ENCODE measurements around the gene WFDC5. TPM values are rescaled to one million over a fixed set of nuclear protein-coding genes. Genes with fewer than 3 reads are reported as not detected.
A peak's percentile ranks its signal among the peaks of the same experiment; 100 is the strongest.

Gene WFDC5
- polyA plus RNA-seq, 1 of the 3 experiments (the other 2 are of a cell fraction): 0.08 TPM

DNA sequence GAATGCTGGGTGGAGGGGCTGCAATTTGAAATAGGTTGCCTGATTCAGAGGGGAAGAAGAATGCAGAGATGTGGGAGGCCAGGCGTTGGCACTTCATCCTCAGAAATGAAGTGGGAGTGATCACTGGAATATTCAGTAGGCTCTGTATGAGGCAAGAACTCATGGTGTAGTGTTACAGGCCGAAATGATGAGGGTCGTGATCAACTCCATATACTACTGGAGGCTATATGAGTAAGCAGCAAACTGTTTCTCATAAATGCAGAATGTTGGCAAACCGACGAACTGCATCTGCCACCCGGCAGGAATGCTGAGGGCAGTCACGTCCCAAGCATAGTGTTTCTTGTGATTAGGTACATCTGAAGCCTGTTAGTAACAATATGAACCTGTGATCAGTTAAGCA is 26.7 kb downstream of the WFDC5 start (continued):
- TF ChIP-seq EZH2phosphoT487 (IDR thresholded peaks at IDR 0.05; ENCODE audit: borderline replicate concordance, low read depth) (no peak), RCOR1 (IDR thresholded peaks at IDR 0.05; ENCODE audit: low read length) (no peak), FOXM1 (IDR thresholded peaks at IDR 0.05; ENCODE audit: low read depth) (peak; percentile 26; the same call in 1 of the 2 replicates), USF2 (IDR thresholded peaks at IDR 0.05; ENCODE audit: borderline replicate concordance, low read depth, low read length) (no peak), YY1 (IDR thresholded peaks at IDR 0.05; ENCODE audit: low read depth) (no peak), RAD21 (IDR thresholded peaks at IDR 0.05; ENCODE audit: low read length) (no peak), MEF2A (IDR thresholded peaks at IDR 0.05; ENCODE audit: borderline replicate concordance, low read depth) (no peak), EP300 (IDR thresholded peaks at IDR 0.05; ENCODE audit: borderline replicate concordance in 1 of 2, low read depth in 1 of 2, low read length in 1 of 2) (peak in 1 of 2 experiments; percentile 78; a peak in 1 of 4 replicates), ZBTB33 (IDR thresholded peaks at IDR 0.05; ENCODE audit: borderline replicate concordance, low read depth) (peak; percentile 6; the same call in 1 of the 2 replicates), FOSL2 (IDR thresholded peaks at IDR 0.05; ENCODE audit: borderline replicate concordance, low read depth) (peak; percentile 60; the same call in 1 of the 2 replicates), MXI1 (IDR thresholded peaks at IDR 0.05; ENCODE audit: low read depth, low read length) (no peak), USF1 (IDR thresholded peaks at IDR 0.05; ENCODE audit: borderline replicate concordance, low read depth) (0 out of 2 replicates have a peak, but pooled peaks have one; percentile 9), PBX3 (IDR thresholded peaks at IDR 0.05) (no peak; the same call in 1 of the 2 replicates), CTCF (IDR thresholded peaks at IDR 0.05) (no peak), TEAD4 (IDR thresholded peaks at IDR 0.05; ENCODE audit: borderline replicate concordance, insufficient read depth) (no peak)

Measured in SK-N-SH (cell line).